IPS-NIHi7 (cell line): Measurements from ENCODE around the gene PIP5K1C.
A peak's percentile ranks its signal among the peaks of the same experiment; 100 is the strongest.
"Not testable (repeated sequence)": the region's sequence is repeated elsewhere in the genome, so short reads cannot be mapped to it uniquely, and the experiment has no call there.

Experiments
- DNase-seq: peaks from one replicate; pipeline ENCODE4 v3.0.0; 2012; ENCODE audit warnings: mixed read lengths; ENCODE audit errors: extremely low spot score

The PIP5K1C gene

GRCh38 chr19:3674784-3675543 lies 25.3 kb downstream of the PIP5K1C start:
- no peak for DNase-seq

GRCh38 chr19:3673506-3674439 lies 26.5 kb downstream of the PIP5K1C start:
- DNase-seq = no peak

- no peak for DNase-seq
Observed at GRCh38 chr19:3672993-3673392, 27.3 kb downstream of the PIP5K1C start.

GRCh38 chr19:3672575-3672948 lies 27.7 kb downstream of the PIP5K1C start:
- DNase-seq = no peak

GRCh38 chr19:3671680-3672574 lies 28.3 kb downstream of the PIP5K1C start:
- DNase-seq = no peak

- no peak for DNase-seq
Observed at GRCh38 chr19:3670796-3671679, 29.2 kb downstream of the PIP5K1C start.

GRCh38 chr19:3669947-3670795 lies 30.1 kb downstream of the PIP5K1C start:
- peak; percentile 61 for DNase-seq

- DNase-seq = no peak
Observed at GRCh38 chr19:3669082-3669946, 31.0 kb downstream of the PIP5K1C start.

- no peak for DNase-seq
Observed at GRCh38 chr19:3668331-3669081, 31.8 kb downstream of the PIP5K1C start.

- DNase-seq = no peak
Observed at GRCh38 chr19:3667766-3668165, 32.5 kb downstream of the PIP5K1C start.

GRCh38 chr19:3667037-3667638 lies 33.1 kb downstream of the PIP5K1C start:
- no peak for DNase-seq

- not testable (repeated sequence) for DNase-seq
Observed at GRCh38 chr19:3666545-3666856, 33.8 kb downstream of the PIP5K1C start.

GRCh38 chr19:3665681-3666544 lies 34.4 kb downstream of the PIP5K1C start:
- peak; percentile 92 for DNase-seq

GRCh38 chr19:3664879-3665642 lies 35.2 kb downstream of the PIP5K1C start:
- DNase-seq = no peak

- DNase-seq = no peak
Observed at GRCh38 chr19:3663838-3664237, 36.4 kb downstream of the PIP5K1C start.
